IPS DF 4.7 (cell line): ENCODE measurements around the gene CAB39.
"Not testable (repeated sequence)": the region's sequence is repeated elsewhere in the genome, so short reads cannot be mapped to it uniquely, and the experiment has no call there.

Source experiments
- DNase-seq: peaks from one replicate; pipeline ENCODE4 v3.0.0-alpha.2; 2013; ENCODE audit warnings: low spot score; ENCODE audit errors: extremely low read depth

Gene CAB39

DNA sequence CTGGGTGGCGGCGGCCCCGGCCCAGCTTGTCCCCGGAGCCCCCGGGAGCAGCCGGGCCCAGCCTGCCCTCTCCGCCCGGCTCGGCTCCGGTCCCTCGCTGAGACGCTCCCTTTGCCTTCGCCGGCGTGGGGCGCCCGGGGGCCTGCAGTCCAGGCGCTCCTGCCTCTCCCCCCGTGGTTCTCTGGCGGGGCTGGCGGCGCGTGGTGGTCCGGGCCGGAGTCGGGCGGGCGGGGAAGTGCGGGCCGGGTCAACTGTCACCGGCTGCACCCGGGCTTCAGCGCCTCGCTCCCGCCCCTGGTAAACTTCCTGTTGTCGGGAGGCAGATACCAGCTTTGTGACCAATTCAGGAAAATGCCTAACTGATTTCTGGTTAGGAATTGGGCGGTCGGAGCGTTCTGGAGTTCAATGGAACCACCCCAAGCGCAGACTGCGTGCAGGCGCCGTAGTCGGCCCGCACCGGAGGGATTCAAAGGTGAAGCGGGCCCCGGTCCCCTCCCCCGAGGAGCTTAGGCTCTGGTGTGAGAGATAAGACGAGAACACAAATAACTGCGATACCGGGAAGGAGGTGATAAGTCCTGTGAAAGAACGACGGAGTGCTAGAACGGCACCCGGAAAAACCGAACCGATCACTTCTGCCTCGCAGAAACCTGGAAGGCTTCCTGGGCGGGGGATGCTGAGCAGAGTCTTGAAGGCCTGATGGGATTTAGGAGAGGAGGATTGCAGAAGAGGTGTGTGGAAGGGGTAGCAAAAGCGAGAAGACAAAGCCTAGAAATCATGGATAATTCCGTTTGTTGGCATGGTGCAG is 891 bp downstream of the CAB39 start:
- no peak for DNase-seq

DNA sequence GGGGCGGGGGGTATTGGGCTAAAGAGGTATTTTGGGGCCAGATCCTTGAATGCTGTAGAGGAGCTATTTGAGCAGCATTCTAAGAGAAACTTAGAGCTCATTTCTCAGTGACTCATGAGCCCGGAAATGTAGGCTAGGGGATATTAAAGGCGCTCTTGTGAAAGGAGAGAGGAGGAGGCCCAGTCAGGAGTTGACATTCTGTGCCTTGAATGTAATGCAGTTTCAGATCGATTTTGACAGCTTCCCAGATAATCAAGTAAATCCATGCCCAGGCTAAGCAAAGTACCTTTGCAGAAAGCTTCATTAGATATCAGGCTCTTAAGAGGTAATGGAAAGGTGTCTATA is 1.5 kb downstream of the CAB39 start:
- no peak for DNase-seq

- DNase-seq, result no peak
Observed at GRCh38 chr2:230715201-230715600, 2.6 kb downstream of the CAB39 start.

DNA sequence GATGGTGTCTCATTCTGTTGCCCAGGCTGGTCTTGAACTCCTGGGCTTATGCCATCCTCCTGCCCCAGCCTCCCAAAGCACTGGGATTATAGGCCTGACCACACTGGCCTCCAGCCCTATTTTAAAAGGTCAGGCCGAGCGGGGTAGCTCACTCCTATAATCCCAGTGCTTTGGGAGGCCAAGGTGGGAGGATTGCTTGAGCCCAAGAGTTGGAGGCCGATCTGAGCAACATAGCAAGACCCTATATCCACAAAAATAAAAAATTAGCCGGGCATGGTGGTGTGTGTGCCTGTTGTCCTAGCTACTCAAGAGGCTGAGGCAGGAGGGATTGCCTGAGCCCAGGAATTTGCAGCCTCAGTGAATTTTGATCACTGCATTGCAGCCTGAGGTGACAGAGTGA is 3.9 kb downstream of the CAB39 start:
- DNase-seq, result no peak

- no peak for DNase-seq
Observed at GRCh38 chr2:230717600-230717999, 5.0 kb downstream of the CAB39 start.

DNA sequence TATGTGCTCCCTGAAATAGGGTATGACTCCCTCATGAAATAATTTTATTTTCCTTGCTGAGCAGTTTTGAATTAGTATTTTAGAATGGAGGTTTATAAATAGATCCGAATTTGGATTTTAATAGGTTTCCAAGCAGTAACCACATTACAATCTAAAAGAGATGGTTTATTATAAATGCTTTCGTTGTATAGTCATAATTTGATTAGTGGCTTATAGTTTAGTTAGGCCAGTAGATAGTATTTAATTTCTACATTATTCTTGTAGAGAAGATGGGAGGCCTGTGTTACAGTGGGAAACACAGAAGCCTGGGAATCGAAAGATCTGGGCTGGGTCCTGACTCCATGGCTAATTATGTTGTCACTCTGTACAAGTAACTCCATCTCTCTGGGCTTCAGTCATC is 6.7 kb downstream of the CAB39 start:
- DNase-seq, result no peak

- DNase-seq, result no peak
Observed at GRCh38 chr2:230721712-230722111, 9.1 kb downstream of the CAB39 start.

GRCh38 chr2:230722207-230722885 is 9.7 kb downstream of the CAB39 start:
- DNase-seq, result no peak

GRCh38 chr2:230723363-230723762 is 10.7 kb downstream of the CAB39 start:
- DNase-seq, result no peak

DNA sequence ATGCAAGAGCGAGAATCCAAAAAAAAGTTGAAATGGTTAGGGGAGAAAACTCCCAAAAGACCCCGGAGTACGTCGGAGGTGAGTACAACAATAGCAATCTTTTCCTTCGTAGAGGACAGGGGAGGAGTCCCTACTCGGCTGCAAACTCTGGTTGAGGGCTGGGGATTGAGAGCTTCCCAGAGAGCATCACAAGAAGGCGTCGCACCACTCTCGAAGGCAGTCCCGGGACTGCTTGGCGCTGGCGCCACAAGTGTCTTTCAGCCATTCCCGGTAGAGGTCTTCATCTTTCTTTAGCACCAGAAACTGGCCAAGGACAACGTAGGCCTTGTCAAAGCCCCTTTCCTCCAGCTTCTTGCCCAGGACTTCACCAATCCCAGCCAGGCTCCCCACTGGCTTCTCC is 12.3 kb downstream of the CAB39 start:
- not testable (repeated sequence) for DNase-seq

GRCh38 chr2:230731512-230731911 is 18.9 kb downstream of the CAB39 start:
- DNase-seq, result no peak

- no peak for DNase-seq
Observed at GRCh38 chr2:230732914-230733401, 20.3 kb downstream of the CAB39 start.

DNA sequence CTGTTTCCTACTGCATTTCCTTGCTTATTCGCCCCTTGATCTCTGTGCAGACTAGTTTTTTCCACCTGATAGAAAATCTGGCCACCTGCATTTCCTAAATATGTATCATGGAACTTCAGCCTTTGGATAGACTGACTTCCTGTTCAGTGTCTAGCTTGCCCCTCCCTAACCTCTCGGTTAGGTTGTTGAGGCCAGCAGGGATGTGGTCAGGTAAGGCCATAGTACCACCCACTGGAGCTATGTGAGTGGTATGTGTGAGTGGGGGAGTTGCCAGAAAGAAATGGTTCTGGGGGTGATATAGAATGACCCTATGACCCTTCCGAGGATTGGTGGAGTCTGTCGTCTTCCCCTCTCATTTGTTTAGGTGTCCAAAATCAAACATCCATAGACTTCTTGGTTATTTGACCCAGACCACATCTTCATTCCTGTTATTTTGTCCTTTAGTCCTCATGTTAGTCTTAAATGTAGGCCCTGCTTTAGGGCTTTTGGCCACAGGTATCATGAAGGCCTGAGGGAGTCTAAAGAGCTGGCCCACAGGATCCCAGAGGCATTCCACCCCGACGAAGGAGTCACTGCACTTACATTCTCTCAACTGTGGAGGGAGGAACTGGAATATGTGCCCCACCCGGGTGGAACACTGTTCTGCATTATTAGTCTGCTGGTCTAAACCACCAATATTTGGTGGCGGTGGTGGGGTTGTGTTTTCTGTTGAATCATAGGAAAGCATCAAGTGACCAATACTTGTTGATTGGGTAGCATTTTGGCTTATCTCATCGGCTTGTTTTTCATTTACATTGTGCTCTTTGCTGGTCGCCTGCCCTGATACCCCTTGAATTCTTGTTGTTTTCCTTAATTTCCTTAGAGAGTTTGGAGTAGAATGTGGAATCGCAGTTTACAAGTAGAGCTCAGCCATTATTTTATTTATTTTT is 21.9 kb downstream of the CAB39 start:
- DNase-seq, result no peak

GRCh38 chr2:230735884-230736283 is 23.2 kb downstream of the CAB39 start:
- no peak for DNase-seq

DNA sequence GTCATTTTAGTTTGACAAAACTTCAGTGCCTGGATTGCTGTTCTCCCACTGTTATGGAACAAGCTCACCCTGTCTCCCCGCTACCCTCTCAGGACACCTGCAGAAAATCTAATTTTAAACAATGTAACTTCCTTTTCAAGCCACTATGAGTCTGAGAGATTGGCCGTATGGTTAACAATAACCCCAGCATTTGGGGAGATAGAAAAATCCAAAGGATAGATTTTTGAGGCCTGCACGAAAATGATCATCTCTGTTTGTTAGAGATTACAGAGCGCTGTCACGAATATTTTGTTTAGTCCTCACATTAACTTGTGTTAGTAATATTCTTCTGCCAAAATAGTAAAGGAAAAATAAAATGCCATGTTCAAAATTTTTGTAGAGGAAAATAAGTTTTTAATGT is 24.7 kb downstream of the CAB39 start:
- DNase-seq, result no peak

DNA sequence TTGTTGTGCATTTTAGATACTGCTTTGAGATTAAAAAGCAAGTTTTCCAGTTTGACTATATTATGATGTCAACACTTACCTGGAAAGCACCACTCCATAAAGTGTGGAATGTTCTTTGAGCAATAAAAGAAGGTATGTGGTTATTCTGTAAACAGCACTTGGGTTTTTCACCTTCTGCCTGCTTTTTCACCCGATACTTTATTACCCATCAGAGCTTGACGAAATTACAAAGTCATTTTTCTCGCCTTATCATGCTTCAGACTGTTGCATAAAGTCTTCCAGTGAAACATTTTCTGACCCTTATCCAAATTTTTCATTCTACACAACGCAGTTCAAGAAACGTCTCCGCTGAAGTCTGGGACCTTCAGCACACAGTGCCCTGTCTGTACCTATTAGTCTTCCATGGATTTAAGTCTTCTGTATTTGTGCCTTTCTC is 25.2 kb downstream of the CAB39 start:
- no peak for DNase-seq

DNA sequence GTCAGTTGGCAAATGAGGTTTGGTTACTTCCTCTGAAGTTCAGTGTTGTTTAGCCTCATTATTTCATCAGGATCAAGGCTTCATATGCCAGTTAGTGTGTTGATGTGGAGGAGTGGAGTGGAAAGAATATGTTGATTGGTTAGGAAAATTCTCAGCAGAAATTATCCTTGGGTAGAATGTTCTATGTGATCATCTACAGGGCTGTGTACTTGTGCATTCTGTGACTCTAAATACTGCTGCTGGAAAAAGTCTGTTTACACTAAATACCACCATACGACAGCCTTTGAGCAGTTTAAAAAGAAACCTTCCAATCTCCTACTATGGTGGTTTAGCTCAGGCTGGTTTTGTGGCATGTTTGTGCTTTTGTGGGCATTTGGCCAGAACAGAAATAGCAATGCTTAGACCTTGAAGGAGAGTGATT is 25.8 kb downstream of the CAB39 start:
- no peak for DNase-seq

- no peak for DNase-seq
Observed at GRCh38 chr2:230738924-230739323, 26.3 kb downstream of the CAB39 start.

DNA sequence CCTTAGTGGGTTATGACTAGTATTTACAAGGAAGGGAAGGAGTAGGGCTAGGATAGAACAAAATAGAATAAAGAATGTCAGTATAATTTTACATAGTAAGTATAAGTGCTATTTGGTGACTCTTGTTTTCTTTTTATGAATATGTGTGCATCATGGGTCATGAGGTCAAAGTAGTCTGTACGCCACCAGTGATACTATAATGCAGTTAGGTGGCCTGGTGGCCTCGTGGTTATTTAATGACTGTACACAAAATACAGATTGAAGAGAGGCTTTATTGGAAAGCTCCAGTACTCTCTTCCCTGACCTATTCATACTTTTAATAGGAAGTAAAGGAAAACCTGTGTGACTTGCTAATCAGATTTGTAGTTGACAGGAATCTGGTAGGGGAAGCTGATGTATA is 27.3 kb downstream of the CAB39 start:
- no peak for DNase-seq

GRCh38 chr2:230742781-230743180 is 30.1 kb downstream of the CAB39 start:
- no peak for DNase-seq

DNA sequence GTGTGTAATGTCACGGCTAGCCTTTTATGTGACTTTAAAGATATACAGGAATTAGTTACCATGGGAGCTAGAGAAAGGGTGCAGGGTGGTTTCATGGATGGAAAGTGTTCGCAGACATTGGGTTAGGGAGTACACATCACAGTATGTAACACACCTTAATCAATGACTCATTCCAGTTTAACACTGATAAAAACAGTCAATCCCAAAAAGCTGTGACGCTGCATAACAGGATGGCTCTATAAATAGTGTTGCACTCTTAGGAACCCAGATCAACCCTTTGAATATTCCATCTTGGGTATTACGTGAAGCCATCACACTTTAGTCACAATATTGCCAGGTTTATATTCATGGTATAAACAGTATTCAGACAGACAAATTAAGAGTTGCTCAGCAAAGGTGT is 33.6 kb downstream of the CAB39 start:
- DNase-seq, result no peak

DNA sequence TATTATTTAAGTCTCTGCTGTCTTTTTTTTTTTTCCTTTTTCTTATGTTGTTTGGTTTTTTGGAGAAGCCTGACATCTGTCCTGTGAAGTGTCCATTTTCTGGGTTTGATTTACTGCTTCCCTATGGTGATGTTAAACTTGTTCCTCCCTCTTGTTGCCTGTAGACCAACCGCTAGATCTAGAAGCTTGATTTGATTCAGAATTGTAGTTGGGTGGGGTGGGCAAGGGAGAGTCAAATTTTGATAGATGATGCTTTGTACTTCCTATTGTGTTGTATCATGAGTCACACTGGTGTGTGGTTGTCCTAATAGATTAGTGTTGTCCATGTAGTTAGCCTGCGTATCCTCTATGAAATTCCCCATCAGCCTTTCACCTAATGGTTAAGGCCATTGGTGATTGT is 35.4 kb downstream of the CAB39 start:
- DNase-seq, result no peak
